HG03066 (cell line): ENCODE results near the gene JCAD.
"Not testable (repeated sequence)": the region's sequence is repeated elsewhere in the genome, so short reads cannot be mapped to it uniquely, and the experiment has no call there.

ENCODE experiments used
- ATAC-seq: cut with Tn5 transposase; IDR thresholded peaks from one replicate; pipeline ENCODE4 v1.9.1; 2021; ENCODE audit warnings: low read depth; ENCODE audit not compliant: unreplicated experiment

JCAD gene

GRCh38 chr10:30000802-30001571 lies 58.4 kb downstream of the JCAD start:
- ATAC-seq: no peak

DNA sequence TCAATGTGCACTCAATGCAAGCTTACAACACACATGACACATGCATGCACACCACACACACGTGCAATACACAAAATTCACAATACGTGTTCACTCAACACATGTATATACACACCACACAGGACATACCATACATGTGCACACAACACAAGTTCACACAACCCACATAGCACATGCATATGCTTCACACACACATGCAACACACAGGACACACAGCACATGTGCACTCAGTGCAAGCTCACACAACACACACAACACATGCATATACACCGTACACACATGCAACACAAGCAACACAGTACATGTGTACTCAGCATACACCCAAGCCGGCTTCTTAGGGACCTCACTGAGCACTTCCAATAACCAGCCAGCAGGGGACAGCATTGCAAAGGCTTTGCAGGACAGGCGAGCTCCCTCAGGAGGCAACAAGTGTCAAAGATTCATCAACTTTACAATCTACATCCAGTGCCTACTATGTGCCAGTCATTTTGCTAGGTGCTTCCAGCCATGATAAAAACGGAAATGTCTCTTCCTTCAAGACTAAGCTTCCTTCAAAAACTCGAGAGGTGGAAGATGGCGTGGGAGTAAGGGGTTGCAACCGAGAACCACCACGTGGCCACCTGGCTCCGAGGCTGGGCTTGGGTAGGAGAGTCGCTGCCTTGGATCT lies 61.1 kb downstream of the JCAD start:
- ATAC-seq: peak; percentile 71

- ATAC-seq: no peak
Measured at GRCh38 chr10:29994811-29995210, 64.6 kb downstream of the JCAD start.

- no peak for ATAC-seq
Measured at GRCh38 chr10:29993319-29993915, 66.0 kb downstream of the JCAD start.

DNA sequence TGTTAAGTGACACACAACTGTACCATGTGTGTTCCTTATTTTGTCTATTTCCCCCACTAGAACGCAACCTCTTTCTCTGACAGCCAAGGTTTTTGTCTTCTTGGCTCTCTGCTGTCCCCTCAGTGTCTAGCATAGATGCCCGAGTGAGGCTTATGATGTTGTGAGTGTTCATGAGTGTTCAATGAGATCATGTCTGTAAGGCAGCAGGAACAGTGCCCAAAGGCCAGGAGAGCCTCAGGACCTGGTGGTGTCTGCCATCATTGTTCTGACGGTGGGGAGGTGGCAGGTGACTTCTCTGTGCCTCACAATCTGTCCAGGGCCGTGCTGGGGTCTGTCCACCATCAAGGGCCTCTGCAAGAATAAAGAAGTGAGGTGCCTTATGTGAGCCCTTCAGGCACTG lies 66.5 kb downstream of the JCAD start:
- ATAC-seq: no peak

DNA sequence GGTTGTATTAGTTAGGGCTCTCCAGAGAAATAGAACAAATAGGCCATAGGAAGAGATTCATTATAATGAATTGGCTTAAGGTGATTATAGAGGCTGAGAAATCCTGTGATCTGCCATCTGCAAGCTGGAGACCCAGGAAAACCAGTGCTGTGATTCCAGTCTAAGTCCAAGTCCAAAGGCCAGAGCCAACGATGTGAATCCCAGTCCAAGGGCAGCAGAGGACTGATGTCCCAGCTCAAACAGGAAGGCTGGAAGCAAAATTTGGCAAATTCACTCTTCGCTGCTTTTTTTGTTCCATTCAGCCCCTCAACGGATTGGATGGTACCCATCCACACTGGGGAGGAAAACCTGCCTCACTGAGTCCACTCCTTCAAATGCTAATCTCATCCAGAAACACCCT lies 68.0 kb downstream of the JCAD start:
- no peak for ATAC-seq

DNA sequence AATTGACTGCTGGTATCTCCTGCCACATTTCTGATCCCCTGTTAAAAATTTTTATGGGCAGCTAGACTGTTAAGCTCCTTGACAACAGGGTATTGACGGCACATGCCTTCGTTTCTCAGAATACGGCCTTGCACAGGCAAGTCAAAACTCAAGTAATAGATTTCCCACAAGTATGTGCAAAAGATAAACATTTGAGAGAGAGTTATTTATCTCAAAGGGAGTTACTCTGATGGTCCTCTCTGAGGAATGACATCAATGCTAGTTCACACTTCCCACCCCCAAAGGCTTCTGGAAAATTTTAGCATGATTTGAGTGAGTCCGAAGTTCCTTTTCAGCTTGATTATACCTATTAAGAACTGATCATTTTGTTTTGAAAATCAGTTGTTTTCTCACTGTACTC lies 71.9 kb downstream of the JCAD start:
- no peak for ATAC-seq

DNA sequence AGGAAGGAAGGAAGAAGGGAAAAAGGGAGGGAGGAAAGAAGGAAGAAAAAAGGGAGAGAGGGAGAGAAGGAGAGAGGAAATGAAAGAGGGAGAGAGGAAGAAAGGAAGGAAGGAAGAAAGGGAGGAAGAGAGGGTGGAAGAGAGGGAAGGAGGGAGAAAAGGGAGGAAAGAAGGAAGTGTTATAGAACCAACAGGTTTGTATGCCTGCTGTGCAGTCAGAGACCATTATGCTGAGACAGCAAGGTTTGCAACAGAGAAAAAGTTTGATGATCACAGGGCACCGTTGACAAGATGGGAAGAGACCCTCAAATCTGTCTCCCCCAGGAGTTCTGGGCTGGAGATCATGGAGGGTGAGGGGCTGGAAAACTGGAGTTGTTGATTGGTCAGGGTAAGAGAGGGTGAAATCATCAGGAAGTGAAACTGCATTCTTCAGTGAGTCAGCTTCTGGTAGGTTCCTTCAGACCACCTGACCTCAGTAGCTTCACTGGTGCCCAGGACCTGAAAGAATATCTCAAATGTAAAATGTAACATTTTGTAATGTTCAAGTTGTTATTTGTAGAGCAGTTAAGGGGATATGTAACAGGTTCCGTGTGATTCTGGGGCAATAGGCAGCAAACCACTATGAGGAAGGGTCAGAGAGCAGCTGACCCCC lies 76.3 kb downstream of the JCAD start:
- no peak for ATAC-seq

DNA sequence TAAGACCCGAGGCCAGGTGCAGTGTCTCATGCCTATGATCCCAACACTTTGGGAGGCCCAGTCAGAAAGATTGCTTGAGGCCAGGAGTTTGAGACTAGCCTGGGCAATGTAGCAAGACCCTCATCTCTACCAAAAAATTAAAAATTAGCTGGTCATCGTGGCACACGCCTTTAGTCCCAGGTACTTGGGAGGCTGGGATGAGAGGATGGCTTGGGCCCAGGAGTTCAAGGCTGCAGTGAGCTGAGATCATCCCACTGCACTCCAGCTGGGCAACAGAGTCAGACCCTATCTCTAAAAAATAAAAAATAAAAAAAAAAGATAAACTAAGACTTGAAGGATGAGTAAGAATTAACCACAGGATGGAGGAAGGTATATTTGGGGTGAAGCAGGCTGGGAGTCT lies 77.9 kb downstream of the JCAD start:
- ATAC-seq: no peak

DNA sequence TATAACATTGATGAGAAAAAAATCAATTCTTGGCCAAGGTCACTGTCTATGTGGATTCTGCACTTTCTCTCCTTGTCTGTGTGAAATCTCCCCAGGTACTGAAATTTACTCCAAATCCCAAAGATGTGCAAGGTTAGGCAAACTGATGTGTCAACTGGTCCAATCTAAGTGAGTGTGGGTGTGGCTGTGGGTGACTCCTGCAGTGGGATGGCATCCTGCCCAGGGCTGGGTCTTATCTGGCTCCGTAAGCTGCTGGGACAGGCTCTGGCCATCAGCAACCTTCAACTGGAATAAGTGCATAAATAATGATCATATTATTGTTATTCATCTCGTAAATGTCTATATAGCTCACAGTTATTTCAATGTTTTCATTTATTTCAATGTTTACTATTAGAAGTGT lies 79.3 kb downstream of the JCAD start:
- ATAC-seq: no peak

GRCh38 chr10:29979421-29979779 lies 80.0 kb downstream of the JCAD start:
- ATAC-seq: not testable (repeated sequence)

DNA sequence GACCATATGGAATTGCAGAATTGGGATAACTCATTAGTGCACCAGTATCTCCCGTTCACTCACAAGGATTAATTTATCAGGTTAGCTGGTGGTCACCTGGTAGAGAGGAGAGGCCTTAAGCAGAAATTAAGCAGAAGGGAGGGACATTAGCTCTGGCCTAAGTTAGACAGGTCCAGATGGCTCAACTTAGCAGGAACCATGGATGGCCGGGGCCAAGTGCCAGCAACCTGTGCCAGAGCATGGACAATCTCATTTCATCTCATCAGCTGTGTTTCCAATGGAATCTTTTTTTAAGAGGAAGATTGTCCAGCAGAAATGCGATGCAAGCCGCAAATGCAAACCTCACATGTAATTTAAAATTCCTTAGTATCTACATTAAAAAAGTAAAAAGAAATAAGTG lies 82.2 kb downstream of the JCAD start:
- no peak for ATAC-seq

DNA sequence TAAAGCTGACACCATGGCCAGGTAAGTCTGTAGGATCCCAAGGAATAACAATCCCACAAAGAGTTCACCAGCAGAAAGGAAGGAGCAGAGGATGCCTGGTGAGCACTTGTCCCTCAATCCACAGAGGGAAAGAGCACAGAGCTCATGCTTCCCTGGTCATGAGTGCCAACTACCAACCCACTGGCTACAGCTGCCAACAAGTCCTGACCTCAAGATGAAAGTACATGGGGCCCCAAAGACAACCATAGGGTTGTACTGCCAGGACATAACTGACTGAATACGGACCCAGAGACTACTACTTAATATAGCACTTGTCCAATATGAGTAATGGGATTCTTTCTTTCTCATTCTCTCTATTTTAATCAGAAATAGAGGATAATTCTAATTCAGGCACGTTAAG lies 83.3 kb downstream of the JCAD start:
- no peak for ATAC-seq

DNA sequence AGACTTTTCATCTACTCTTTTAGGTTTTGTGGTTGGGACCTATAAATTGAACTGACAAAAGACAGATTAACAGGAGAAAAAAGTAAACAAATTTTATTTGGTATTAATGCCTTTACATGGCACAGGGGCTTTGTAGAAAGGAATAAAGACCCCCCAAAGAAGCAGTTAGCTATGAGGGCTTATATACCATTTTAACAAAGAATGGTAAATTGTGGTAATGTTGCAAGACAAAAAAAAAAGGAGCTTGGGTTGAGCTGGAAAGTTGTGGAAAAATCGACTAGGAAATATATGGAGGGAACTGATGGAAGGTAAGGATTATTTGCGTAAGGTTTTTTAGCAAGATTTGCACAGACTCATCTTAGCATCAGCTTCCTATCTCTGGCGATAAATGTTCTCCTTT lies 84.6 kb downstream of the JCAD start:
- no peak for ATAC-seq

DNA sequence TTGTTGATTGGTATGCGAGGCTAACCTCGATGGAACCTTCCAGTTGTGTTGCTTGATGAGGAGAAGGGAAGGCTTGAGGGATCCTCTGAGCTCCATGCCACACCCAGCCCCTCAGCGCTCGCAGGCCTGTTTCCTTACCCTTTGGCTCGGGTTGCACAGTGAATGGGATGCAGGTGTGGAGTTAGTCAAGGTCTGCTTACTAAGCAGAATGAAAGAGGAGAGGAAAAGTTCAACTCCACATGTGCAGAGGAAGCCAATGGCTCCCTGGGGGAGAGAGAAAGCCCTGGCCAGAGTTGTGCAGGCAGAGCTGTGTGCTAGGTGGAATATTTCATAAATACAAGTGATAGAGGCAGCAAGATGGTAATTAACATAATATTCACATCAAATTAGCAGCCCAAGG lies 85.5 kb downstream of the JCAD start:
- ATAC-seq: no peak

DNA sequence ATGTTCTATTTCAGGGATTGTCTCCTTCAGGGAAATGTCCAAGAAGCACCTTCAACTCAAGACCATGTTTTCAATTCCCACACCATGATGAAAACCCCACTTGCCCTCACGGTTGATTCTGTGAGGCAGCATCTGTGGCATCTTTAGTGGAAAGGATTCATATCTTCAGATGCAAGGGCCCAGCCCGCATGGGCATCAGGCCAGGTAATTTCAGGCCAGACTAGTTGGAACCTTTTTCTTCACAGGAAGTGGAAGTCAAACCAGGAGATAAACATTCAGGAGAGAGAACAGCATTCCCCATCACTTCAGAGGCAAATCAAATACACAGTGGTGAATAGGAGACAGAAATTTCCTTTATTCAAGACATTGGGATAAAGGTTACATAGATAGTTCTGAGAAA lies 88.8 kb downstream of the JCAD start:
- no peak for ATAC-seq

DNA sequence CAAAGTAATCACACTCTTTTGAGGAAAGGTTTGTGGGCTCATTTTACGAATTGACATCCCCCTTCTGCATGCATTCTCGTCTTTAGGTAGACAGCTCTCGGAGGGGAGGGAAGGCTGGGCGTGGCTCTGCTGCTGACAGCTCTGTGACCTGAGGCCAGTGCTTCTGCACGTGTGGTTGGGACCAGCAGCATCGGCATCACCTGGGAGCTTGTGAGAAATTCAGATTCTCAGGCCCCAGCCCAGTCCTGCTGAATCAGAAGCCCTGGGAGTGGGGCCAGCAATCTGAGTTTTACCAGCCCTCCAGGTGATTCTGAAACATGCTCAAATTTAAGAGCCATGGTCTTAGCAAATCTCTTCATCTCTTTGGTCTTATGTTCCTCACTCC lies 89.4 kb downstream of the JCAD start:
- no peak for ATAC-seq

DNA sequence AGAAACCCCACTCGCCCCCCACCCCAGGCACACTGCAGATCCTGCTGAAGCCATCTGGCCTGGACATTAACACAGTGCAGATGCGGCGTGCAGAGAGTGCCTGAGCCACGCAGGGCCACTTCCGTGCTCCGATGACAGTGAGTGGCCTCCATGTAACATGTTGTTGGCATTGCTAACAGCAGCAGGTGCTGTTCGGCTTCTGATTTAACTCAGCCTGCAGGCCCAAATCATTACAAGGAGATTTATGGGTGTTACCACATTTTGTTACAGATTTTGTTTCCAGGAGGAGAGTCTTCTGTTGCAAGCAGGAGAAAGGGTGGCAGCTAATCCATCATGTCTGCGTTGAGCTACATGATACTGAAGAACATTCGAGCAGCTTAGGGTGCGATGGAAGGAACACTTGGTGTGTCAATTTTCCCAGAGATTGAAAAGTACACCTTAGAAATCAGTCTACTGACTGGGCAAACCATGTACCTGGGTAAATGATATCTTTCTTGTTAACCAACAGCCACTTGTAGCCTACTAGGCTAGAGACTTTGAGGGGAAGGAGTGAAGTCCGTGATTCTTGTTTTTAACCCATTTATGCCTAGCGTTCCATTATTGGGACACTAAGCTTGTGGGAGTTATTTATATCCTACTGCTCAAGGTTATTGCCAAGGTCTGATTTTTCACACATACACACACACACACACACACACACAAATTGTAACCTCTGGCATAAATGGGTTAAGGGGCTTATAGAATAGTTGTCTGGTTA lies 90.0 kb downstream of the JCAD start:
- no peak for ATAC-seq

DNA sequence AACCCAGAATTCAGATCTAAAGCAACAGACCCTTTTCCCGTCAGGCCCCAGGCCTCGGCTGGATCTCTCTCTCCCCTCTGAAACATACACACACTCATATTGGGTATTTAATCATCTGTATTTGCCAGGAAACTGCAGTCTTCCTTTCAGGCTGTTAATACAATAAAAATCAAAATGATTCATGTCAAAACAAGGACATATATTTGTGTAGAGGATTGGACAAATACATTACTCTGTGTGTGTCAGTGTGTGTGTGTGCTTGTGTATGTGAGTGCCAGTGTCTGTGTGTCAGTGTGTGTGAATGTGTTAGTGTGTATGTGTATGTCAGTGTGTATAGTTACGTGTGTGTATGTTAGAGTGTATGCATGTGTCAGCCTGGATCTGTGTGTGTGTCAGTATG lies 90.8 kb downstream of the JCAD start:
- no peak for ATAC-seq

GRCh38 chr10:29966269-29966668 lies 93.1 kb downstream of the JCAD start:
- no peak for ATAC-seq
